Lung microvascular endothelial cell (primary cell): ENCODE data around the gene ELOA. TPM values are rescaled to one million over a fixed set of nuclear protein-coding genes. Genes with fewer than 3 reads are reported as not detected.
"Not testable (repeated sequence)": the region's sequence is repeated elsewhere in the genome, so short reads cannot be mapped to it uniquely, and the experiment has no call there.

ENCODE experiments used
- DNase-seq, 2 donors: peaks; one replicate each; pipeline versions ENCODE4 v3.0.0 to v3.0.0-alpha.2; 2010; ENCODE audit warnings: low read depth in 2 of 2
- total RNA-seq: library from RNA; depleted of rRNA; stranded (reverse); fragments of >200 nt; gene quantifications from 2 replicates; pipeline ENCODE4 v1.2.1, GENCODE V29; 2014

ELOA gene
- total RNA-seq, 1 donor from 2014 or later = 22.2 TPM

- DNase-seq = peak; percentile 83 to 89
Measured at GRCh38 chr1:23777979-23778814, 34.9 kb downstream of the ELOA start, which contains the start of gene PITHD1. Gene PITHD1 (plus strand): TSS chr1:23778418. CDS start chr1:23778516, 98 bp downstream.

- peak in 1 of 2 donors; percentile 44 for DNase-seq
Measured at GRCh38 chr1:23779826-23780371, 36.6 kb downstream of the ELOA start.

- DNase-seq = not testable (repeated sequence)
Measured at GRCh38 chr1:23783141-23783540, 39.9 kb downstream of the ELOA start.

- DNase-seq = no peak
Measured at GRCh38 chr1:23784846-23785245, 41.6 kb downstream of the ELOA start.

- DNase-seq = peak in 1 of 2 donors; percentile 66
Measured at GRCh38 chr1:23787701-23788100, 44.4 kb downstream of the ELOA start.

GRCh38 chr1:23788695-23789094 is 45.4 kb downstream of the ELOA start:
- DNase-seq = no peak

- peak; percentile 92 for DNase-seq
Measured at GRCh38 chr1:23790696-23791515, 47.6 kb downstream of the ELOA start, which contains the start of gene LYPLA2. Gene LYPLA2 (plus strand): TSS chr1:23791145. CDS start chr1:23792683, 1,538 bp downstream.

GRCh38 chr1:23791516-23792047 is 48.3 kb downstream of the ELOA start:
- peak; percentile 29 to 37 for DNase-seq

GRCh38 chr1:23792151-23792945 is 49.1 kb downstream of the ELOA start:
- DNase-seq = no peak

GRCh38 chr1:23793018-23793781 is 49.9 kb downstream of the ELOA start:
- peak; percentile 53 to 54 for DNase-seq

GRCh38 chr1:23793861-23794731 is 50.8 kb downstream of the ELOA start:
- no peak for DNase-seq

- not testable (repeated sequence) for DNase-seq
Measured at GRCh38 chr1:23794732-23795182, 51.5 kb downstream of the ELOA start.

- no peak for DNase-seq
Measured at GRCh38 chr1:23795676-23796465, 52.6 kb downstream of the ELOA start.

GRCh38 chr1:23796466-23797271 is 53.4 kb downstream of the ELOA start:
- DNase-seq = no peak

GRCh38 chr1:23797478-23798448 is 54.5 kb downstream of the ELOA start:
- no peak for DNase-seq

- DNase-seq = no peak
Measured at GRCh38 chr1:23798662-23799142, 55.4 kb downstream of the ELOA start.
